SH-SY5Y (cell line): ENCODE data around the gene ICE1.

Source experiments
- GATA2 ChIP-seq: IDR thresholded peaks from 2 replicates; pipeline ENCODE4 v1.6.1; 2011; ENCODE audit warnings: mild to moderate bottlenecking, low read depth, low read length
- GATA3 ChIP-seq: IDR thresholded peaks from 2 replicates; pipeline ENCODE4 v1.6.1; 2011; ENCODE audit warnings: low read depth, mild to moderate bottlenecking, low read length, moderate library complexity

DNA sequence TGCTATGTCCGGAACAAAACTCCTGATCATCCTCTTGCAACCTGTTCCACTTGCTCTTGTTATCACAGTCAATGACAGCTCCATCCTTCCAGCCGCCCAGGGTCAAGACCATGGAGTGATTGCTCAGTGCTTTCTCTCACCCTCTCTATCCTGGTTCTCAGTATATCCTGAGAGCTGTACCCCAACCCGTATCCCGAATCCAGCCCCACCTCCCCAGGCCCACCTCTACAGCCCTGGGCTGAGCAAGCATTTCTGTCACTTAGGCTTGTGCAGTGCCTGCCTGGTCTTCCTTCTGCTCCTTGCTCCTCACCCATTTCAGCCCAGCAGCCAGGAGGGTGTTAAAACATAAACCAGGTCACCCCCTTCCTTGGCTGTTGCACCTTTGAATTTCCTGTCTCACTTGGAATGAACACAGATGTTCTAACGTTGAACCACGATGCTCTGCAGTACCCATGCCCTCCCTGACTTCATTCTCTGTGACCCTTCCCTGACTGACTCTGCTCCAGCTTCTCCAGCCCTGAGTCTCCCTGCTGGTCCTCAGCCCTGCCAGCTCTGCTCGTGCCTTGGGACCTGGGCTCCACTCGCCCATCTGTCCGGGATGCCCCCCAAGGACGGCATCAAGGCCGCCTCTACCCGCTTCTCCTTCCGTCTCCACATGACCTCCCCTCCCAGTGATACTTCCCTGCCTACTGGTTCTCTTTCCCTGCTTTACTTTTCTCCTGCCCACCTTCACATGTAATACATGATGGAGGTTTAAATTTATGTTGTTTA is 110.0 kb downstream of the ICE1 start:
- TF ChIP-seq GATA3 (no peak), GATA2 (no peak)
